Measurements from ENCODE around the gene BMP8A.

BMP8A gene

DNA sequence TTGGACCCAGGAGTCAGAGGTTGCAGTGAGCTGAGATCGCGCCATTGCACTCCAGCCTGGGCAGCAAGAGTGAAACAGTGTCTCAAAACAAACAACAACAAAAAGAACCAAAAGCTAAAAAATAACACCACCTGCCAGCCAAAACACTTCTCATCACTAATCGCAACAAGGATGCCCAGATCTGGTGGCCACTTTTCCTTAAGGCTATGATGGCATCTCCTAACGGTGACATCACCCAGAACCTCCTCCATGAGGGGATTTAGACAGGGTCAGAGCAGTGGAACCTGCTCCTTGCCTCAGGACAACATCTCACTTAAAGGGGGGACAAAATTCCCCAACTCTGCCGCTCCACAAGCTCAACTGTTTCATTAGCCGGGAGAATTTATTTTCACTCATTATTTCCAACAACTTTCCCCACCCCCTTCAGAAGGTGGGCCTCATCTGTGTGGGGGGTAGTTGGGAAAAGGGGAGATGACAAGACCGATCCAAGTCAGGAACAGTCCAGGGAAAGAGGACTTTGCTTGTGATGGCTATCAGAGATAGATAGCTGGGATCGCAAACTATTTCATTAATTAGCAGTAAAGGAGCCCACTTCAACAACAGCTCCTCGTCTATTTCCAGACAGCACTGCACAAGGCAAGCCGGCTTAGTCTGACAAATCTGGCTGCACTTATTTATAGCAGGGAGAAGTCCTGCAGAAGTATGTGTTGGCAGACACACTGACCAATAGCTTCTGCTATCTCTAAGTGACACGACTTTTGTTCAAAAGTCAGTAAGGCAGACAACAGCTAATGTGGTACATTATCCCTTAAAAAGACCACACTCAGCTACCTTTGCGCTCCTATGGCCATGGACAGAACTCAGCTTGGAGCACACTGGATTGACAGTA is 82.5 kb downstream of the BMP8A start:
- no peak for DNase-seq

DNA sequence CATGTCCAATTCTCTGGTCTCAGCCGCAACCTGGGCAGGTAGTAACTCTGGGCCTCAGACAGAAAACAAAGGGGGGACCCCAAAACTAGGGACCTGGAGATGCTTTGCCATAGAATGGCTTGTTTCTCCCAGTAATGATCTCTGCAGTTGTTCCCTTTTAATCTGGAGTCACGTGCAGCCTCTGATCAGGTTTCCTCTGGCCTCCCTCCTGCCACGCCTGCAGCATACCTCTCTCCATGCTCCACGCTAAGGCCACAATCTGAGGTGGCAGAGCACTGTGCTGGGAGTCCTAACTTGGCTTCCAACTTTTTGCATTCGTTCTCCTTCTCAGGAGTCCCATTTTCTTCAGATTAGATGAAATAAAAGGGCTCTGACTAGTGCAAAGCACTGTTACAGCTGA is 83.2 kb downstream of the BMP8A start:
- no peak for DNase-seq

All from stimulated activated CD4-positive, alpha-beta T cell treated with anti-CD3 and anti-CD28 coated beads, Interleukin-4, amount 100 ng/mL, for 4 hours (primary cell).